Panc1 (cell line): ENCODE data around the gene TOGARAM2. TPM values are rescaled to one million over a fixed set of nuclear protein-coding genes. Genes with fewer than 3 reads are reported as not detected.

ENCODE experiments used
- ATAC-seq: fragments of 200-7000 bp; cut with Tn5 transposase; 2 replicates; pipeline ENCODE4 v1.9.1; 2020; ENCODE audit warnings: mild to moderate bottlenecking, moderate library complexity
- BruUV-seq: library from RNA; stranded (reverse); fragments of 400-500 nt; replicated peaks from 2 replicates; lab custom pipeline; 2021; lab: Mats Ljungman, UMichigan
- CTCF ChIA-PET: fragments of 300-600 bp; sonication (Branson Sonifier 250); formaldehyde crosslinking; loops from one replicate; lab custom pipeline; 2022; ENCODE audit warnings: antibody characterized with exemption; lab: Charles Lee
- POLR2A ChIA-PET: fragments of 300-600 bp; sonication (Branson Sonifier 250); formaldehyde crosslinking; loops from one replicate; lab custom pipeline; 2022; ENCODE audit warnings: antibody characterized with exemption; lab: Charles Lee
- DNase-seq: peaks from one replicate; pipeline ENCODE4 v3.0.0-alpha.2; 2010; ENCODE audit warnings: low read depth, low spot score
- H3K27ac ChIP-seq: 2 replicates; pipeline ENCODE4 v1.5.1; 2011; ENCODE audit warnings: mild to moderate bottlenecking, low read length, inconsistent platforms
- H3K27me3 ChIP-seq: fragments of 200-500 bp; sonication (Bioruptor generic); 2 replicates; pipeline ENCODE4 v1.6.0; 2014; ENCODE audit warnings: low read length, inconsistent platforms; ENCODE audit not compliant: control insufficient read depth, insufficient read depth
- H3K36me3 ChIP-seq: fragments of 200-500 bp; sonication (Bioruptor generic); 2 replicates; pipeline ENCODE4 v1.5.1; 2014; ENCODE audit warnings: inconsistent platforms, mild to moderate bottlenecking, low read length, moderate library complexity; ENCODE audit not compliant: control insufficient read depth, insufficient read depth
- H3K4me1 ChIP-seq: 2 replicates; pipeline ENCODE4 v1.5.1; 2011; ENCODE audit warnings: inconsistent platforms, mild to moderate bottlenecking, low read length, moderate library complexity; ENCODE audit not compliant: control insufficient read depth, insufficient read depth
- H3K4me3 ChIP-seq, 2 experiments: 2 replicates each; pipeline ENCODE4 v1.5.1; 2011 to 2012; ENCODE audit warnings: low read depth in 2 of 2, low read length in 2 of 2, mild to moderate bottlenecking in 2 of 2, inconsistent platforms in 1 of 2, moderate library complexity in 1 of 2
- H3K9me3 ChIP-seq: fragments of 200-500 bp; sonication (Bioruptor generic); 2 replicates; pipeline ENCODE4 v1.5.1; 2014; ENCODE audit warnings: low read depth, mild to moderate bottlenecking, inconsistent platforms, low read length, moderate library complexity; ENCODE audit not compliant: control insufficient read depth, insufficient read depth
- CTCF ChIP-seq: fragments of 450-650 bp; IDR thresholded peaks from 2 replicates; pipeline ENCODE4 v1.5.1; 2017; ENCODE audit warnings: mild to moderate bottlenecking
- POLR2AphosphoS5 ChIP-seq: IDR thresholded peaks from 2 replicates; pipeline ENCODE4 v1.6.1; 2012; ENCODE audit warnings: mild to moderate bottlenecking, low read depth, low read length, moderate library complexity
- REST ChIP-seq, 2 experiments: IDR thresholded peaks; 2 replicates each; pipeline ENCODE4 v1.6.1; 2011 to 2012; ENCODE audit warnings: low read depth in 2 of 2, control low read depth in 1 of 2, low read length in 1 of 2, mild to moderate bottlenecking in 1 of 2, moderate library complexity in 1 of 2; ENCODE audit not compliant: insufficient read depth in 1 of 2
- SIN3A ChIP-seq: IDR thresholded peaks from 2 replicates; pipeline ENCODE4 v1.6.1; 2012; ENCODE audit warnings: low read depth, mild to moderate bottlenecking, low read length, moderate library complexity, borderline replicate concordance; ENCODE audit not compliant: insufficient read depth
- TCF7L2 ChIP-seq: IDR thresholded peaks from 2 replicates; pipeline ENCODE4 v1.6.1; 2011; ENCODE audit warnings: mild to moderate bottlenecking, low read depth, low read length, inconsistent platforms
- in situ Hi-C: cut with HindIII; loops from 2 replicates; pipeline ENCODE4 v1.10.0; 2016; ENCODE audit warnings: low sequenced_read_pairs, low pct_unique_long_range_greater_than_20kb
- intact Hi-C: fragments of 100-400 bp; cut with micrococcal nuclease; formaldehyde crosslinking; loops from one replicate; pipeline ENCODE4 v1.10.0; 2022; ENCODE audit not compliant: unreplicated experiment
- total RNA-seq: library from RNA; stranded (reverse); gene quantifications from one replicate; pipeline ENCODE4 v1.2.1, GENCODE V29; 2021; ENCODE audit not compliant: unreplicated experiment

Gene TOGARAM2
- total RNA-seq, 1 experiment from 2014 or later = 0.44 TPM

GRCh38 chr2:29053670-29054400, 72.7 kb downstream of the TOGARAM2 start:
- no peaks in the 10 kb centered on the region for H3K36me3 ChIP-seq
- H3K4me1 ChIP-seq = no peaks in the 10 kb centered on the region
- no peaks in the 10 kb centered on the region for H3K27me3 ChIP-seq
- CTCF ChIA-PET = no interaction called here
- ATAC-seq = peak; percentile 51
- H3K4me3 ChIP-seq = no peak overlapping the region
- H3K9me3 ChIP-seq = no peaks in the 10 kb centered on the region
- DNase-seq = no peak
- TF ChIP-seq CTCF (no peak), TCF7L2 (no peak), SIN3A (no peak), POLR2AphosphoS5 (no peak), REST (IDR thresholded peaks at IDR 0.05; ENCODE audit: insufficient read depth in 1 of 2, low read depth in 2 of 2, low read length in 1 of 2) (no peak)
- intact Hi-C loops (loop anchor here (10.0 kb wide), 1 partner anchor 141 kb away; no protein-coding TSS in a partner anchor), in situ Hi-C loops (no loop called here)
- POLR2A ChIA-PET = no interaction called here
- 0 out of 2 replicates have a peak overlapping the region, but pooled peaks have one; percentile 23 for H3K27ac ChIP-seq
- BruUV-seq = no TSS peak

GRCh38 chr2:29054430-29054829, 73.3 kb downstream of the TOGARAM2 start:
- no peak for ATAC-seq
- in situ Hi-C loops (no loop called here), intact Hi-C loops (loop anchor here (10.0 kb wide), 1 partner anchor 140 kb away; no protein-coding TSS in a partner anchor)
- no TSS peak for BruUV-seq
- no peaks in the 10 kb centered on the region for H3K9me3 ChIP-seq
- H3K27me3 ChIP-seq = no peaks in the 10 kb centered on the region
- H3K27ac ChIP-seq = no peak overlapping the region
- DNase-seq = no peak
- H3K36me3 ChIP-seq = no peaks in the 10 kb centered on the region
- H3K4me3 ChIP-seq = no peak overlapping the region
- no peaks in the 10 kb centered on the region for H3K4me1 ChIP-seq
- ChIA-PET POLR2A (no interaction called here), CTCF (no interaction called here)
- TF ChIP-seq TCF7L2 = no peak
- TF ChIP-seq POLR2AphosphoS5 = no peak
- TF ChIP-seq SIN3A = no peak
- no peak for TF ChIP-seq REST (IDR thresholded peaks at IDR 0.05; ENCODE audit: insufficient read depth in 1 of 2, low read depth in 2 of 2, low read length in 1 of 2)
- TF ChIP-seq CTCF = no peak
